Panc1 (cell line): Measurements from ENCODE around the gene TSHR. TPM values are rescaled to one million over a fixed set of nuclear protein-coding genes. Genes with fewer than 3 reads are reported as not detected.

Source experiments
- ATAC-seq: fragments of 200-7000 bp; cut with Tn5 transposase; 2 replicates; pipeline ENCODE4 v1.9.1; 2020; ENCODE audit warnings: mild to moderate bottlenecking, moderate library complexity
- BruUV-seq: library from RNA; stranded (reverse); fragments of 400-500 nt; replicated peaks from 2 replicates; lab custom pipeline; 2021; lab: Mats Ljungman, UMichigan
- CTCF ChIA-PET: fragments of 300-600 bp; sonication (Branson Sonifier 250); formaldehyde crosslinking; loops from one replicate; lab custom pipeline; 2022; ENCODE audit warnings: antibody characterized with exemption; lab: Charles Lee
- POLR2A ChIA-PET: fragments of 300-600 bp; sonication (Branson Sonifier 250); formaldehyde crosslinking; loops from one replicate; lab custom pipeline; 2022; ENCODE audit warnings: antibody characterized with exemption; lab: Charles Lee
- DNase-seq: peaks from one replicate; pipeline ENCODE4 v3.0.0-alpha.2; 2010; ENCODE audit warnings: low read depth, low spot score
- H3K27ac ChIP-seq: 2 replicates; pipeline ENCODE4 v1.5.1; 2011; ENCODE audit warnings: mild to moderate bottlenecking, low read length, inconsistent platforms
- H3K27me3 ChIP-seq: fragments of 200-500 bp; sonication (Bioruptor generic); 2 replicates; pipeline ENCODE4 v1.6.0; 2014; ENCODE audit warnings: low read length, inconsistent platforms; ENCODE audit not compliant: control insufficient read depth, insufficient read depth
- H3K36me3 ChIP-seq: fragments of 200-500 bp; sonication (Bioruptor generic); 2 replicates; pipeline ENCODE4 v1.5.1; 2014; ENCODE audit warnings: inconsistent platforms, mild to moderate bottlenecking, low read length, moderate library complexity; ENCODE audit not compliant: control insufficient read depth, insufficient read depth
- H3K4me1 ChIP-seq: 2 replicates; pipeline ENCODE4 v1.5.1; 2011; ENCODE audit warnings: inconsistent platforms, mild to moderate bottlenecking, low read length, moderate library complexity; ENCODE audit not compliant: control insufficient read depth, insufficient read depth
- H3K4me3 ChIP-seq, 2 experiments: 2 replicates each; pipeline ENCODE4 v1.5.1; 2011 to 2012; ENCODE audit warnings: low read depth in 2 of 2, low read length in 2 of 2, mild to moderate bottlenecking in 2 of 2, inconsistent platforms in 1 of 2, moderate library complexity in 1 of 2
- H3K9me3 ChIP-seq: fragments of 200-500 bp; sonication (Bioruptor generic); 2 replicates; pipeline ENCODE4 v1.5.1; 2014; ENCODE audit warnings: low read depth, mild to moderate bottlenecking, inconsistent platforms, low read length, moderate library complexity; ENCODE audit not compliant: control insufficient read depth, insufficient read depth
- CTCF ChIP-seq: fragments of 450-650 bp; IDR thresholded peaks from 2 replicates; pipeline ENCODE4 v1.5.1; 2017; ENCODE audit warnings: mild to moderate bottlenecking
- POLR2AphosphoS5 ChIP-seq: IDR thresholded peaks from 2 replicates; pipeline ENCODE4 v1.6.1; 2012; ENCODE audit warnings: mild to moderate bottlenecking, low read depth, low read length, moderate library complexity
- SIN3A ChIP-seq: IDR thresholded peaks from 2 replicates; pipeline ENCODE4 v1.6.1; 2012; ENCODE audit warnings: low read depth, mild to moderate bottlenecking, low read length, moderate library complexity, borderline replicate concordance; ENCODE audit not compliant: insufficient read depth
- TCF7L2 ChIP-seq: IDR thresholded peaks from 2 replicates; pipeline ENCODE4 v1.6.1; 2011; ENCODE audit warnings: mild to moderate bottlenecking, low read depth, low read length, inconsistent platforms
- in situ Hi-C: cut with HindIII; loops from 2 replicates; pipeline ENCODE4 v1.10.0; 2016; ENCODE audit warnings: low sequenced_read_pairs, low pct_unique_long_range_greater_than_20kb
- intact Hi-C: fragments of 100-400 bp; cut with micrococcal nuclease; formaldehyde crosslinking; loops from one replicate; pipeline ENCODE4 v1.10.0; 2022; ENCODE audit not compliant: unreplicated experiment
- total RNA-seq: library from RNA; stranded (reverse); gene quantifications from one replicate; pipeline ENCODE4 v1.2.1, GENCODE V29; 2021; ENCODE audit not compliant: unreplicated experiment
- TF ChIP-seq, protein P1 (sequence below), 2 experiments: IDR thresholded peaks; 2 replicates each; pipeline ENCODE4 v1.6.1; 2011 to 2012; ENCODE audit warnings: low read depth in 2 of 2, control low read depth in 1 of 2, low read length in 1 of 2, mild to moderate bottlenecking in 1 of 2, moderate library complexity in 1 of 2; ENCODE audit not compliant: insufficient read depth in 1 of 2

The TSHR gene
- total RNA-seq, 1 experiment from 2014 or later = not detected

GRCh38 chr14:80958939-80959338, 3.5 kb downstream of the TSHR start:
- no peak for ATAC-seq
- H3K9me3 ChIP-seq = no peaks in the 10 kb centered on the region
- peaks cover 10% of the 10 kb centered on the region; the same call in 1 of the 2 replicates for H3K27me3 ChIP-seq
- H3K4me1 ChIP-seq = no peaks in the 10 kb centered on the region
- CTCF ChIA-PET = no interaction called here
- BruUV-seq = no TSS peak
- no peak for DNase-seq
- TF ChIP-seq, protein P1, sequence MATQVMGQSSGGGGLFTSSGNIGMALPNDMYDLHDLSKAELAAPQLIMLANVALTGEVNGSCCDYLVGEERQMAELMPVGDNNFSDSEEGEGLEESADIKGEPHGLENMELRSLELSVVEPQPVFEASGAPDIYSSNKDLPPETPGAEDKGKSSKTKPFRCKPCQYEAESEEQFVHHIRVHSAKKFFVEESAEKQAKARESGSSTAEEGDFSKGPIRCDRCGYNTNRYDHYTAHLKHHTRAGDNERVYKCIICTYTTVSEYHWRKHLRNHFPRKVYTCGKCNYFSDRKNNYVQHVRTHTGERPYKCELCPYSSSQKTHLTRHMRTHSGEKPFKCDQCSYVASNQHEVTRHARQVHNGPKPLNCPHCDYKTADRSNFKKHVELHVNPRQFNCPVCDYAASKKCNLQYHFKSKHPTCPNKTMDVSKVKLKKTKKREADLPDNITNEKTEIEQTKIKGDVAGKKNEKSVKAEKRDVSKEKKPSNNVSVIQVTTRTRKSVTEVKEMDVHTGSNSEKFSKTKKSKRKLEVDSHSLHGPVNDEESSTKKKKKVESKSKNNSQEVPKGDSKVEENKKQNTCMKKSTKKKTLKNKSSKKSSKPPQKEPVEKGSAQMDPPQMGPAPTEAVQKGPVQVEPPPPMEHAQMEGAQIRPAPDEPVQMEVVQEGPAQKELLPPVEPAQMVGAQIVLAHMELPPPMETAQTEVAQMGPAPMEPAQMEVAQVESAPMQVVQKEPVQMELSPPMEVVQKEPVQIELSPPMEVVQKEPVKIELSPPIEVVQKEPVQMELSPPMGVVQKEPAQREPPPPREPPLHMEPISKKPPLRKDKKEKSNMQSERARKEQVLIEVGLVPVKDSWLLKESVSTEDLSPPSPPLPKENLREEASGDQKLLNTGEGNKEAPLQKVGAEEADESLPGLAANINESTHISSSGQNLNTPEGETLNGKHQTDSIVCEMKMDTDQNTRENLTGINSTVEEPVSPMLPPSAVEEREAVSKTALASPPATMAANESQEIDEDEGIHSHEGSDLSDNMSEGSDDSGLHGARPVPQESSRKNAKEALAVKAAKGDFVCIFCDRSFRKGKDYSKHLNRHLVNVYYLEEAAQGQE (IDR thresholded peaks at IDR 0.05; ENCODE audit: insufficient read depth in 1 of 2, low read depth in 2 of 2, low read length in 1 of 2) = no peak
- no peak for TF ChIP-seq SIN3A
- no peak for TF ChIP-seq POLR2AphosphoS5
- no peak for TF ChIP-seq TCF7L2
- no peak for TF ChIP-seq CTCF
- H3K27ac ChIP-seq = no peak overlapping the region
- intact Hi-C loops (loop anchor here (10.0 kb wide), 1 partner anchor 216 kb away; no protein-coding TSS in a partner anchor), in situ Hi-C loops (no loop called here)
- POLR2A ChIA-PET = no interaction called here
- no peak overlapping the region for H3K4me3 ChIP-seq
- no peaks in the 10 kb centered on the region; the same call in 1 of the 2 replicates for H3K36me3 ChIP-seq

DNA sequence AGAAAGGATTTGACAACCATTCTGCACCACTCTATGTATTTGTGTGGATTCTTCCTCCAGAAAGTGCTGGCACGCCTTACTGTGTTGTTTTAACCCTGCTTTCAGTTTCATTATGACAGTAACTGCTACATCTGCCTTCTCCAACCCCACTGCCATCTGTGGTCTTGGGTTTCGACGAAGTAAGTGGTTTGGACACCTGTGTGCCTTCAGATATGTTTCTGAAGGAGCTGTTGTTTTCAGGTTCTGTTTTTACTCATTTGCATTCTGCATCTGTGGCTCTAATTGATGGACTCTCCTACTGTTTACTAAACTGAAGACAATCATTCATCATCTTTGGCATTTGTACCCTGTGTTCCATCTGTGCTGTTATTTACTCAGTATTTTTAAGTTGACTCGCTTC, 4.1 kb downstream of the TSHR start:
- H3K27me3 ChIP-seq = peaks cover 10% of the 10 kb centered on the region; the same call in 1 of the 2 replicates
- intact Hi-C loops (loop anchor here (10.0 kb wide), 1 partner anchor 215 kb away; no protein-coding TSS in a partner anchor), in situ Hi-C loops (no loop called here)
- DNase-seq = no peak
- no peaks in the 10 kb centered on the region for H3K4me1 ChIP-seq
- ATAC-seq = no peak
- H3K27ac ChIP-seq = no peak overlapping the region
- no peaks in the 10 kb centered on the region for H3K9me3 ChIP-seq
- H3K4me3 ChIP-seq = no peak overlapping the region
- TF ChIP-seq POLR2AphosphoS5 (no peak), SIN3A (no peak), TCF7L2 (no peak), CTCF (no peak)
- TF ChIP-seq, protein P1 (IDR thresholded peaks at IDR 0.05; ENCODE audit: insufficient read depth in 1 of 2, low read depth in 2 of 2, low read length in 1 of 2) = no peak
- POLR2A ChIA-PET = no interaction called here
- BruUV-seq = no TSS peak
- H3K36me3 ChIP-seq = no peaks in the 10 kb centered on the region; the same call in 1 of the 2 replicates
- CTCF ChIA-PET = no interaction called here
